Neural progenitor cell (in vitro differentiated cells): ENCODE data around the gene MKS1. TPM values are rescaled to one million over a fixed set of nuclear protein-coding genes. Genes with fewer than 3 reads are reported as not detected.

Experiments
- DNase-seq: peaks from one replicate; pipeline ENCODE4 v3.0.0-alpha.2; 2016; ENCODE audit warnings: low spot score
- H2AFZ ChIP-seq: fragments of 200-600 bp; sonication (generic); replicated peaks from 2 replicates; pipeline ENCODE4 v1.6.1; 2016; ENCODE audit warnings: antibody characterized with exemption
- H3F3A ChIP-seq: fragments of 200-600 bp; sonication (generic); 2 replicates; pipeline ENCODE4 v1.6.1; 2016; ENCODE audit warnings: antibody characterized with exemption, low read depth
- H3K27ac ChIP-seq: fragments of 200-600 bp; sonication (generic); 2 replicates; pipeline ENCODE4 v1.5.1; 2016; ENCODE audit warnings: mild to moderate bottlenecking
- H3K27me3 ChIP-seq: fragments of 200-600 bp; sonication (generic); 2 replicates; pipeline ENCODE4 v1.6.1; 2016; ENCODE audit warnings: mild to moderate bottlenecking, moderate library complexity
- H3K36me3 ChIP-seq: fragments of 200-600 bp; sonication (generic); 2 replicates; pipeline ENCODE4 v1.5.1; 2016
- H3K4me1 ChIP-seq: fragments of 200-600 bp; sonication (generic); 2 replicates; pipeline ENCODE4 v1.6.1; 2016; ENCODE audit warnings: mixed run types
- H3K4me2 ChIP-seq: fragments of 200-600 bp; sonication (generic); 2 replicates; pipeline ENCODE4 v1.6.1; 2016
- H3K4me3 ChIP-seq: fragments of 200-600 bp; sonication (generic); 2 replicates; pipeline ENCODE4 v1.5.1; 2016
- H3K79me2 ChIP-seq: fragments of 200-600 bp; sonication (generic); 2 replicates; pipeline ENCODE4 v1.6.1; 2016; ENCODE audit warnings: low read depth
- H3K9ac ChIP-seq: fragments of 200-600 bp; sonication (generic); 2 replicates; pipeline ENCODE4 v1.6.1; 2016
- H3K9me3 ChIP-seq: fragments of 200-600 bp; sonication (generic); 2 replicates; pipeline ENCODE4 v1.5.1; 2016; ENCODE audit warnings: low read depth
- H4K20me1 ChIP-seq: fragments of 200-600 bp; sonication (generic); 2 replicates; pipeline ENCODE4 v1.6.1; 2016; ENCODE audit warnings: low read depth
- H3K27ac Mint-ChIP-seq: 3 replicates; pipeline ENCODE4 v1.8.0; 2021; ENCODE audit warnings: mixed read lengths
- H3K27me3 Mint-ChIP-seq: 2 replicates; pipeline ENCODE4 v1.8.0; 2022; ENCODE audit warnings: low read depth, mild to moderate bottlenecking, inconsistent platforms, moderate library complexity, mixed read lengths; ENCODE audit not compliant: insufficient read depth
- H3K36me3 Mint-ChIP-seq: 3 replicates; pipeline ENCODE4 v1.8.0; 2021; ENCODE audit warnings: mixed read lengths
- H3K4me1 Mint-ChIP-seq: 3 replicates; pipeline ENCODE4 v1.8.0; 2021; ENCODE audit warnings: mixed read lengths
- H3K4me3 Mint-ChIP-seq: 3 replicates; pipeline ENCODE4 v1.8.0; 2021; ENCODE audit warnings: mild to moderate bottlenecking, moderate library complexity, mixed read lengths
- H3K9me3 Mint-ChIP-seq: 3 replicates; pipeline ENCODE4 v1.8.0; 2020; ENCODE audit warnings: mixed read lengths
- CTCF ChIP-seq: fragments of 200-600 bp; sonication (generic); IDR thresholded peaks from 2 replicates; pipeline ENCODE4 v1.5.1; 2017; ENCODE audit warnings: antibody characterized with exemption, mild to moderate bottlenecking
- EZH2 ChIP-seq: fragments of 200-600 bp; sonication (generic); IDR thresholded peaks from 2 replicates; pipeline ENCODE4 v1.6.1; 2017; ENCODE audit warnings: antibody characterized with exemption, mild to moderate bottlenecking, moderate library complexity
- EZH2phosphoT487 ChIP-seq: fragments of 200-600 bp; sonication (generic); IDR thresholded peaks from 2 replicates; pipeline ENCODE4 v1.6.1; 2017; ENCODE audit warnings: antibody characterized with exemption
- total RNA-seq: library from RNA; depleted of rRNA; stranded (reverse); fragments of >200 nt; gene quantifications from 2 replicates; pipeline ENCODE4 v1.2.3, GENCODE V29; 2015; ENCODE audit warnings: low replicate concordance

The MKS1 gene
- total RNA-seq, 1 donor from 2014 or later, result 25.8 TPM

GRCh38 chr17:58170622-58171021, 48.4 kb downstream of the MKS1 start:
- no peaks in the 10 kb centered on the region for H3K79me2 ChIP-seq
- H3K4me2 ChIP-seq, result no peak overlapping the region
- Mint-ChIP-seq H3K9me3 (no peaks in the 10 kb centered on the region), H3K27me3 (peaks cover 11% of the 10 kb centered on the region), H3K27ac (no peak overlapping the region), H3K36me3 (no peaks in the 10 kb centered on the region), H3K4me1 (no peaks in the 10 kb centered on the region), H3K4me3 (no peak overlapping the region)
- no peaks in the 10 kb centered on the region for H4K20me1 ChIP-seq
- H3K4me3 ChIP-seq, result no peak overlapping the region
- H3K36me3 ChIP-seq, result no peaks in the 10 kb centered on the region
- no peak overlapping the region for H3K9ac ChIP-seq
- H3K9me3 ChIP-seq, result no peaks in the 10 kb centered on the region
- TF ChIP-seq EZH2 (no peak), EZH2phosphoT487 (no peak), CTCF (no peak)
- H3F3A ChIP-seq, result no peaks in the 10 kb centered on the region
- H3K27me3 ChIP-seq, result peaks cover 79% of the 10 kb centered on the region
- H2AFZ ChIP-seq, result no peak overlapping the region
- H3K4me1 ChIP-seq, result no peaks in the 10 kb centered on the region
- H3K27ac ChIP-seq, result no peak overlapping the region
- no peak for DNase-seq

- peaks cover 6% of the 10 kb centered on the region for H3K27me3 Mint-ChIP-seq
- H3F3A ChIP-seq, result no peaks in the 10 kb centered on the region
- no peaks in the 10 kb centered on the region for H3K4me1 Mint-ChIP-seq
- H3K36me3 ChIP-seq, result no peaks in the 10 kb centered on the region
- H3K27me3 ChIP-seq, result peaks cover 91% of the 10 kb centered on the region
- no peak for DNase-seq
- H3K9ac ChIP-seq, result no peak within 1 kb of the TSS
- H3K4me2 ChIP-seq, result no peak within 1 kb of the TSS
- H3K9me3 ChIP-seq, result no peaks in the 10 kb centered on the region
- H3K4me1 ChIP-seq, result no peaks in the 10 kb centered on the region
- TF ChIP-seq EZH2, result no peak
- no peak for TF ChIP-seq CTCF
- no peak for TF ChIP-seq EZH2phosphoT487
- H3K27ac Mint-ChIP-seq, result no peak within 1 kb of the TSS
- no peaks in the 10 kb centered on the region for H3K36me3 Mint-ChIP-seq
- H2AFZ ChIP-seq, result no peak within 1 kb of the TSS
- no peak within 1 kb of the TSS for H3K4me3 Mint-ChIP-seq
- no peaks in the 10 kb centered on the region for H3K79me2 ChIP-seq
- no peak within 1 kb of the TSS for H3K4me3 ChIP-seq
- no peak within 1 kb of the TSS for H3K27ac ChIP-seq
- H3K9me3 Mint-ChIP-seq, result no peaks in the 10 kb centered on the region
- H4K20me1 ChIP-seq, result no peaks in the 10 kb centered on the region
Observed at GRCh38 chr17:58166682-58167081, 52.4 kb downstream of the MKS1 start, which contains the start of gene OR4D2. TSS of gene OR4D2 (plus strand) at chr17:58166982. CDS start at chr17:58169656, 2,674 bp downstream.

GRCh38 chr17:58165981-58166380, 53.1 kb downstream of the MKS1 start:
- Mint-ChIP-seq H3K27me3 (peaks cover 6% of the 10 kb centered on the region), H3K36me3 (no peaks in the 10 kb centered on the region), H3K27ac (no peak overlapping the region), H3K4me1 (no peaks in the 10 kb centered on the region), H3K4me3 (no peak overlapping the region), H3K9me3 (no peaks in the 10 kb centered on the region)
- Histone ChIP-seq H3K79me2 (no peaks in the 10 kb centered on the region), H3K27me3 (peaks cover 96% of the 10 kb centered on the region), H3K9ac (no peak overlapping the region), H3F3A (no peaks in the 10 kb centered on the region), H4K20me1 (no peaks in the 10 kb centered on the region), H3K4me2 (no peak overlapping the region), H3K9me3 (no peaks in the 10 kb centered on the region), H3K4me1 (no peaks in the 10 kb centered on the region), H3K36me3 (no peaks in the 10 kb centered on the region), H3K27ac (no peak overlapping the region), H2AFZ (no peak overlapping the region), H3K4me3 (no peak overlapping the region)
- no peak for TF ChIP-seq EZH2
- no peak for TF ChIP-seq EZH2phosphoT487
- no peak for TF ChIP-seq CTCF
- DNase-seq, result no peak
